Right atrium auricular region (tissue), 2 donors: ENCODE results near the gene TMEM253. TPM values are rescaled to one million over a fixed set of nuclear protein-coding genes. Genes with fewer than 3 reads are reported as not detected.

Experiments used
- DNase-seq: peaks from one replicate; pipeline ENCODE4 v3.0.0-alpha.2; 2019; ENCODE audit warnings: low spot score
- H3K27ac ChIP-seq, 2 donors: fragments of 200-600 bp; sonication (generic); 1 replicate in 1 of 2; 2 replicates in 1 of 2; pipeline ENCODE4 v1.5.1; 2016 to 2019
- H3K27me3 ChIP-seq, 2 donors: fragments of 200-600 bp; sonication (generic); one replicate each; pipeline versions ENCODE4 v1.5.1 to v1.6.0; 2017 to 2019
- H3K36me3 ChIP-seq: fragments of 200-600 bp; sonication (generic); one replicate; pipeline ENCODE4 v1.5.1; 2016
- H3K4me1 ChIP-seq, 2 donors: fragments of 200-600 bp; sonication (generic); one replicate each; pipeline versions ENCODE4 v1.5.1 to v1.6.0; 2017 to 2019
- H3K4me3 ChIP-seq, 2 donors: fragments of 200-600 bp; sonication (generic); 1 replicate in 1 of 2; 2 replicates in 1 of 2; pipeline ENCODE4 v1.5.1; 2017 to 2019; ENCODE audit warnings: mild to moderate bottlenecking in 1 of 2, moderate library complexity in 1 of 2
- H3K9me3 ChIP-seq, 2 donors: fragments of 200-600 bp; sonication (generic); one replicate each; pipeline ENCODE4 v1.5.1; 2019
- CTCF ChIP-seq, 2 donors: fragments of 200-600 bp; sonication (generic); IDR thresholded peaks; one replicate each; pipeline ENCODE4 v1.5.1; 2019; ENCODE audit warnings: antibody characterized with exemption in 2 of 2
- total RNA-seq, 2 donors: library from RNA; depleted of rRNA; stranded (reverse); fragments of >200 nt; gene quantifications; one replicate each; pipeline ENCODE4 v1.1.0, GENCODE V29; 2016

Gene TMEM253
- total RNA-seq, 2 donors from 2014 or later: not detected

- peaks cover 32% of the 10 kb centered on the region for H3K36me3 ChIP-seq
- H3K27me3 ChIP-seq: no peaks in the 10 kb centered on the region
- H3K27ac ChIP-seq: no peak overlapping the region
- peaks cover 0 to 35% of the 10 kb centered on the region in 2 donors for H3K4me1 ChIP-seq
- TF ChIP-seq CTCF (IDR thresholded peaks at IDR 0.05): no peak
- DNase-seq: no peak
- H3K9me3 ChIP-seq: no peaks in the 10 kb centered on the region
- no peak overlapping the region for H3K4me3 ChIP-seq
Measured at GRCh38 chr14:21073921-21074320, 26.9 kb upstream of the TMEM253 start.

GRCh38 chr14:21074398-21075272 is 26.2 kb upstream of the TMEM253 start:
- H3K27ac ChIP-seq: no peak overlapping the region
- DNase-seq: no peak
- TF ChIP-seq CTCF (IDR thresholded peaks at IDR 0.05): no peak
- no peaks in the 10 kb centered on the region for H3K27me3 ChIP-seq
- H3K36me3 ChIP-seq: peaks cover 39% of the 10 kb centered on the region
- no peaks in the 10 kb centered on the region for H3K9me3 ChIP-seq
- no peak overlapping the region for H3K4me3 ChIP-seq
- H3K4me1 ChIP-seq: peaks cover 0 to 28% of the 10 kb centered on the region in 2 donors

GRCh38 chr14:21075719-21076437 is 25.0 kb upstream of the TMEM253 start:
- DNase-seq: no peak
- no peak overlapping the region for H3K27ac ChIP-seq

GRCh38 chr14:21077672-21078071 is 23.2 kb upstream of the TMEM253 start:
- no peak overlapping the region for H3K4me3 ChIP-seq
- H3K9me3 ChIP-seq: no peaks in the 10 kb centered on the region
- DNase-seq: no peak
- H3K4me1 ChIP-seq: peaks cover 0 to 5% of the 10 kb centered on the region in 2 donors
- H3K36me3 ChIP-seq: peaks cover 69% of the 10 kb centered on the region
- no peak overlapping the region for H3K27ac ChIP-seq
- no peak for TF ChIP-seq CTCF (IDR thresholded peaks at IDR 0.05)
- H3K27me3 ChIP-seq: no peaks in the 10 kb centered on the region

More at GRCh38 chr14:21075719-21076437, 25.0 kb upstream of the TMEM253 start:
- H3K4me1 ChIP-seq: peaks cover 0 to 23% of the 10 kb centered on the region in 2 donors
- no peak overlapping the region for H3K4me3 ChIP-seq
- peaks cover 52% of the 10 kb centered on the region for H3K36me3 ChIP-seq
- no peaks in the 10 kb centered on the region for H3K9me3 ChIP-seq
- no peak for TF ChIP-seq CTCF (IDR thresholded peaks at IDR 0.05)
- H3K27me3 ChIP-seq: no peaks in the 10 kb centered on the region

- Histone ChIP-seq H3K4me3 (no peak overlapping the region), H3K36me3 (peaks cover 76% of the 10 kb centered on the region), H3K27ac (no peak overlapping the region), H3K27me3 (no peaks in the 10 kb centered on the region), H3K4me1 (no peaks in the 10 kb centered on the region), H3K9me3 (no peaks in the 10 kb centered on the region)
- DNase-seq: no peak
- no peak for TF ChIP-seq CTCF (IDR thresholded peaks at IDR 0.05)
Measured at GRCh38 chr14:21078287-21078686, 22.6 kb upstream of the TMEM253 start.
